GM21717 (cell line): Measurements from ENCODE around the gene CRADD.

Source experiments
- ATAC-seq: cut with Tn5 transposase; IDR thresholded peaks from one replicate; pipeline ENCODE4 v1.9.1; 2021; ENCODE audit warnings: mild to moderate bottlenecking, moderate library complexity; ENCODE audit not compliant: unreplicated experiment

The CRADD gene

GRCh38 chr12:93756288-93756687 lies 79.1 kb downstream of the CRADD start:
- no peak for ATAC-seq

- no peak for ATAC-seq
Observed at GRCh38 chr12:93757792-93758694, 80.9 kb downstream of the CRADD start.

DNA sequence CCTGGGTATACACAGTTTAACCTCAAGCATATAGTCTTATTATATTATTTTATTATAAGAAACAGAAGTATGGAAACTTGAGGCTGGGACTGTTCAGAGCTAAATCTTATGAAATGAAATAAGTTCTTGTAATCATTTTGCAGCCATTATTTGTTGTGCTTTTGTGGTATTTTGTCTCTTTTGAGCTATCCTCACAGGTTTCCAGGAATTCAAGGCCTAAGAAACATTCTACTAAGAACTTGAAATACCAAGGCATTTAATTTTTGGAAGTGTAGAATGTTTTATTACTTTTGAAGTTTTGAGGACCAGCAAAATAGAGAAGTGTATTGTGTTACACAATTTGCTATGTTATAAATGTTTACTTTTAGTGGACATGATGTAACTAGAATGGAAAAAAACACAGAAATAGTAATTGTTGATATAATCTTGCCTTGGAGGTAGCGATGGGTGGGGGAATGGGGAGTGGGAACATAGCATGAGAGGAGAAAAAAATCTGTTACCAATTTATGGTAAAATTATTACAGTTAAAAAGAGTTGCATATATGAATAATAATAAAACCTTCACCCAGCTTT lies 81.7 kb downstream of the CRADD start:
- no peak for ATAC-seq

GRCh38 chr12:93759512-93760081 lies 82.4 kb downstream of the CRADD start:
- ATAC-seq: no peak

- no peak for ATAC-seq
Observed at GRCh38 chr12:93760275-93760875, 83.2 kb downstream of the CRADD start.

- ATAC-seq: no peak
Observed at GRCh38 chr12:93762059-93762719, 85.0 kb downstream of the CRADD start.

DNA sequence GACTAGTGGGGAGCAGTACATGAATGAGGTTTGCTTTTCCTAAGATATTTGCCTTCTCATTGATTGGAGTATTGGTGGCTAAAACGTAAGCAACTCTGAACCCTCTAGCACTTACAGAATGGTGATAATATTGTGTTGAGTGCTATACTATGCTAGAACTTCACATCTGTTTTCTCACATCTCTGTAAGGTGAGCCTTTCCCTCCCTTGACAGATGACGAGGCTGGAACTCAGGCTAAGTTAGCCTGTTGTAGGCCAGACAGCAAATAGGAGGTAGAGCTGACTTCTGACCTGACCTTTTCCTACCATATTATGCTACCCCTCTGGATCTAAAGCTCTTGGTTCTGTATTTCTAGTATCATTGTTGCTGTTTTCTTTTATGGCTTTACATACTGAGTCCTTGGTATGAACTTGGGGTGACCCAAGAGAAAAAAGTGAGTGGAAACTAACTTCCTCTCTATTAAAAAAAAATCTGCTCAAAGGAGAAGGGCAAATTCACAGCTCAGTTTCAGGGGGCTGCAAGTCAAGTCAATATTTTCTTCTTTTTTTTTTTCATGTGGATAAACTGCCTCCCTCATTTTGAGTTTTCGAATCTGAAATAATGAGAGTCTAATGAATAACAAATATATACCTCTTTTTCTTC lies 85.9 kb downstream of the CRADD start:
- ATAC-seq: no peak

GRCh38 chr12:93763746-93764147 lies 86.6 kb downstream of the CRADD start:
- no peak for ATAC-seq

DNA sequence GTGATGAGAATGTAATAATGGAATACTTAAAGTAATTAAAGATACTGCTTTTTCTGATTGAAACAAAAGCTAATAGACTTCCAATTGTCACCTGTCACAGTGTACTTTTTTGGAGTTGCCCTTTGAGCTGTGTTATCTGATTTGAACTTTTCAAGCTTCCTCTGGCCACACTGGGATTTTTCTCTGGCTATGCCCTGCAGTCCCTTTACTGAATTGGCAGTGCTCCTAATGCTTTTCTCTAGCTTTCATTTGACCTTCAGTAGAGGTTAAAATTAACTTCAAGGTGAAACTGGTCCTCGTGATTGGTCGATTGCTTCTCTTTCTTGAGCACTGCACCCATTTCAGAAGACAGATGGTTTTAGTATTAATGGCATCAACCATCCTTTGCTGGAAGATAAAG lies 89.2 kb downstream of the CRADD start:
- ATAC-seq: no peak

- no peak for ATAC-seq
Observed at GRCh38 chr12:93766796-93767523, 89.8 kb downstream of the CRADD start.

GRCh38 chr12:93767524-93767863 lies 90.3 kb downstream of the CRADD start:
- no peak for ATAC-seq

- no peak for ATAC-seq
Observed at GRCh38 chr12:93772003-93772700, 95.0 kb downstream of the CRADD start.

GRCh38 chr12:93773122-93773871 lies 96.1 kb downstream of the CRADD start:
- no peak for ATAC-seq

DNA sequence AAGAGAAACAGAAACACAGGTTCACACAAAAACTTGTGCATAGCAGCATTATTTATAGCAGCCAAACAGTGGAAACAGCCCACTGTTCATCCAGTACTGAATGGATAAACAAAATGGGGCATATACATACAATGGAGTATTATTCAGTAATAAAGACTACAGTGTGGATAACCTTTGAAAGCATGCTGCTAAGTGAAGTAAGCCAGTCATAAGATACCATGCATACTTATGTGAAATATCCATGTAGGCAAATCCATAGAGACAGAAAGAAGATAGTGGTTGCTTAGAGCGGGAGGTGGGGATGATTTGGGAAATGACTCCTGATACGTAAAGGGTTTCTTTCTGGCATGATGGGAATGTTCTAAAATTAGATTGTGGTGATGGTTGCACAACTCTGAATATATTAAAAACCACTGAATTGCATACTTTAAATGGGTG lies 99.4 kb downstream of the CRADD start:
- no peak for ATAC-seq

DNA sequence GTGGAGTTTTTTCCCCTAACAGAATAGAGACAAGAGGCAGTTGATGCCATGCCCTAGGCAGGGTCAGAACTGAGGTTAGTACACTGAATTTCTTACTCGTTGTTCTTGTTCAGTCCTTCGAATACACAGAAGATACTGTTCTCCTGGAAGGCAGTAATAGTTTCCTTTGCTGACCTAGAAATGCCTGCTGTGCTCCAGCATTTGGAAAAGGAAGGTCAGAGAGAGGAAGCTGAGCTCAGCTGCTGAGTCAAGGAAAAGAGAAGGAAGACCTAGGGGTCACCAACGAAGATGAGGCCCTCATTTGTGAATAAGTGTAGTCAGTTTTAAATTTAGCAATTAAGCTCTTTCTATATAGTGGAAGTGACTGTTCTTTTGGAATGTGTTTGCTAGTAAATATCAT lies 100.1 kb downstream of the CRADD start:
- ATAC-seq: no peak

DNA sequence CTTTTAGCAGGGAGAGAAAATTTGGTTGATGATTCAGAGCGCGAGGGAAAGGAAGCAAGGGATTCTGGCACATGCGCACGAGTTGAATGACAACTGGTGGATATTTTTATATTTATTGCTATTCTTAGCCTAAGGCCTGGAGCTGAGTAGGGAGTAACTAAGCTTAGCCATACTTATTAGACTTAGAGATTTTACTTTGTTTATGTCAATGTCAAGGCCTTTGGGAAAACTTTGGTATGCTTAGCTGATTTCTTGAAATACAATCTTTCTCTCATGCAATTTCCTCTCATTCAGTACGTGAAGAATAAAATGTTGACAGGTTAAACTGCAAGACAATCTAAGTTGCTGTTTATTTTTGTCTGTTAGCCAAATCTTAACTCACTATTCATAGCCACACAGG lies 101.1 kb downstream of the CRADD start:
- ATAC-seq: no peak

- no peak for ATAC-seq
Observed at GRCh38 chr12:93778766-93779165, 101.6 kb downstream of the CRADD start.

GRCh38 chr12:93780101-93780641 lies 103.0 kb downstream of the CRADD start:
- no peak for ATAC-seq
